HG03025 (cell line): Measurements from ENCODE around the gene DAZAP1.
"Not testable (repeated sequence)": the region's sequence is repeated elsewhere in the genome, so short reads cannot be mapped to it uniquely, and the experiment has no call there.

Experiments used
- ATAC-seq: cut with Tn5 transposase; IDR thresholded peaks from one replicate; pipeline ENCODE4 v1.9.1; 2021; ENCODE audit warnings: mild to moderate bottlenecking, moderate library complexity; ENCODE audit not compliant: unreplicated experiment, low FRiP score

Gene DAZAP1

GRCh38 chr19:1409204-1410005 lies 2.0 kb downstream of the DAZAP1 start:
- ATAC-seq = no peak

- no peak for ATAC-seq
Measured at GRCh38 chr19:1410136-1410786, 2.9 kb downstream of the DAZAP1 start.

GRCh38 chr19:1410789-1411188 lies 3.4 kb downstream of the DAZAP1 start:
- no peak for ATAC-seq

GRCh38 chr19:1411255-1412191 lies 4.1 kb downstream of the DAZAP1 start:
- ATAC-seq = no peak

- no peak for ATAC-seq
Measured at GRCh38 chr19:1412323-1412923, 5.0 kb downstream of the DAZAP1 start.

GRCh38 chr19:1412995-1413800 lies 5.8 kb downstream of the DAZAP1 start:
- no peak for ATAC-seq

GRCh38 chr19:1416014-1416841 lies 8.8 kb downstream of the DAZAP1 start:
- no peak for ATAC-seq

GRCh38 chr19:1417145-1417544 lies 9.8 kb downstream of the DAZAP1 start:
- no peak for ATAC-seq

GRCh38 chr19:1417681-1418495 lies 10.5 kb downstream of the DAZAP1 start:
- ATAC-seq = no peak

GRCh38 chr19:1418496-1418775 lies 11.1 kb downstream of the DAZAP1 start:
- no peak for ATAC-seq

GRCh38 chr19:1418951-1419738 lies 11.8 kb downstream of the DAZAP1 start:
- no peak for ATAC-seq

GRCh38 chr19:1420085-1420484 lies 12.7 kb downstream of the DAZAP1 start:
- ATAC-seq = not testable (repeated sequence)

- ATAC-seq = no peak
Measured at GRCh38 chr19:1420590-1420989, 13.2 kb downstream of the DAZAP1 start.

- no peak for ATAC-seq
Measured at GRCh38 chr19:1421218-1421957, 14.0 kb downstream of the DAZAP1 start.

GRCh38 chr19:1421958-1422305 lies 14.5 kb downstream of the DAZAP1 start:
- no peak for ATAC-seq

- no peak for ATAC-seq
Measured at GRCh38 chr19:1422360-1422759, 15.0 kb downstream of the DAZAP1 start.

GRCh38 chr19:1422943-1423342 lies 15.6 kb downstream of the DAZAP1 start:
- ATAC-seq = no peak
